K562 (cell line): Measurements from ENCODE around the gene RAB31. TPM values are rescaled to one million over a fixed set of nuclear protein-coding genes. Genes with fewer than 3 reads are reported as not detected.

Source experiments
- CBX2 ChIP-seq: fragments of 200-600 bp; sonication (generic); IDR thresholded peaks from one replicate; pipeline ENCODE4 v1.6.1; 2012; ENCODE audit warnings: mild to moderate bottlenecking, low read length, inconsistent platforms; ENCODE audit not compliant: insufficient read depth, poor library complexity, severe bottlenecking
- HNRNPK ChIP-seq: fragments of 200-400 bp; formaldehyde crosslinking; IDR thresholded peaks from one replicate; pipeline ENCODE4 v1.6.1; 2018; ENCODE audit warnings: mild to moderate bottlenecking, low read depth, low read length; ENCODE audit not compliant: poor library complexity, severe bottlenecking
- KHSRP ChIP-seq: fragments of 450-650 bp; IDR thresholded peaks from 2 replicates; pipeline ENCODE4 v1.6.1; 2017
- MCM5 ChIP-seq: fragments of 450-650 bp; IDR thresholded peaks from 2 replicates; pipeline ENCODE4 v1.6.1; 2016; ENCODE audit warnings: low read depth
- NR1H2 ChIP-seq: sonication (generic); formaldehyde crosslinking; IDR thresholded peaks from 2 replicates; pipeline ENCODE4 v1.4.0; 2020; ENCODE audit warnings: mild to moderate bottlenecking, missing genetic modification reagents
- NR2C1 ChIP-seq, 2 experiments: fragments of 450-650 bp; IDR thresholded peaks; 2 replicates each; pipeline ENCODE4 v1.6.1; 2017; ENCODE audit warnings: mild to moderate bottlenecking in 2 of 2, antibody characterized with exemption in 1 of 2, inconsistent platforms in 1 of 2, missing compliant biosample characterization in 1 of 2, missing genetic modification characterization in 1 of 2
- SIN3B ChIP-seq: fragments of 450-650 bp; IDR thresholded peaks from 2 replicates; pipeline ENCODE4 v1.6.1; 2017; ENCODE audit warnings: low read depth, mild to moderate bottlenecking, moderate library complexity
- SRSF9 ChIP-seq: fragments of 200-400 bp; formaldehyde crosslinking; IDR thresholded peaks from 2 replicates; pipeline ENCODE4 v1.6.1; 2017; ENCODE audit warnings: low read depth, low read length, borderline replicate concordance
- XRCC5 ChIP-seq: fragments of 200-400 bp; formaldehyde crosslinking; IDR thresholded peaks from 2 replicates; pipeline ENCODE4 v1.6.1; 2017; ENCODE audit warnings: low read depth, mild to moderate bottlenecking, low read length
- ZMIZ1 ChIP-seq, 2 experiments: fragments of 150-350 bp in 1 of 2; IDR thresholded peaks; 2 replicates each; pipeline ENCODE4 v1.6.1; 2012 to 2016; ENCODE audit warnings: low read depth in 2 of 2, low read length in 2 of 2, mild to moderate bottlenecking in 1 of 2, moderate library complexity in 1 of 2
- ZNF318 ChIP-seq, 2 experiments: fragments of 450-650 bp; IDR thresholded peaks; 2 replicates each; pipeline ENCODE4 v1.6.1; 2016; ENCODE audit warnings: mild to moderate bottlenecking in 2 of 2, borderline replicate concordance in 1 of 2, low read depth in 1 of 2, moderate library complexity in 1 of 2
- ZNF354B ChIP-seq: fragments of 250-450 bp; sonication (Bioruptor Pico); IDR thresholded peaks from 2 replicates; pipeline ENCODE4 v1.4.0; 2020
- ZNF584 ChIP-seq: fragments of 200-800 bp; sonication (Bioruptor generic); IDR thresholded peaks from 2 replicates; pipeline ENCODE4 v1.6.1; 2016; ENCODE audit warnings: low read depth, mild to moderate bottlenecking, missing genetic modification characterization, missing compliant biosample characterization
- ZNF589 ChIP-seq: fragments of 200-800 bp; sonication (Bioruptor generic); IDR thresholded peaks from 2 replicates; pipeline ENCODE4 v1.6.1; 2016; ENCODE audit warnings: low read depth, missing genetic modification characterization, missing compliant biosample characterization
- ZNF699 ChIP-seq: fragments of 250-450 bp; sonication (Bioruptor Pico); IDR thresholded peaks from 2 replicates; pipeline ENCODE4 v1.8.0; 2021; ENCODE audit warnings: mild to moderate bottlenecking, moderate library complexity; ENCODE audit not compliant: insufficient replicate concordance
- ZNF77 ChIP-seq: fragments of 250-450 bp; sonication (Bioruptor Pico); IDR thresholded peaks from 2 replicates; pipeline ENCODE4 v1.5.0; 2020
- polyA plus RNA-seq, 8 experiments: library from polyadenylated mRNA; depleted of rRNA in 4 of 8; stranded (reverse) in 5 of 8; unstranded in 3 of 8; fragments of >200 nt; fragmentation: Nextera tagmentation in 2 of 8; fragmentation: Illumina TruSeq in 1 of 8; extraction: Ambion mirVana in 2 of 8; extraction: Trizol in 1 of 8; gene quantifications; 2 replicates each; pipeline versions ENCODE4 v1.2.1 to v1.2.3, GENCODE V29; 2011 to 2014; ENCODE audit warnings: inconsistent platforms in 1 of 8, missing spikeins in 1 of 8
- total RNA-seq, 7 experiments: library from RNA; depleted of rRNA in 6 of 7; stranded (reverse); fragments of >200 nt in 6 of 7; fragmentation: Illumina TruSeq in 2 of 7; extraction: Trizol in 2 of 7; gene quantifications; 2 replicates each; pipeline versions ENCODE4 v1.2.1 to v1.2.3, GENCODE V29; 2011 to 2021; ENCODE audit warnings: low replicate concordance in 1 of 7

The RAB31 gene
- total and polyA plus RNA-seq, 9 of the 15 experiments (the other 6 are each of a cell fraction or from before 2014, with no cell fraction given): 20.7 to 70.4 (median 41.3) TPM

- TF ChIP-seq ZNF584 (peak; percentile 92), ZNF77 (CRISPR knock-in tag) (no peak), MCM5 (no peak), XRCC5 (peak; percentile 59; the same call in 1 of the 2 replicates), SRSF9 (no peak), ZNF318 (IDR thresholded peaks at IDR 0.05; ENCODE audit: borderline replicate concordance in 1 of 2, low read depth in 1 of 2) (no peak), HNRNPK (no peak), NR2C1 (IDR thresholded peaks at IDR 0.05) (no peak), NR2C1 (tag; IDR thresholded peaks at IDR 0.05) (peak; percentile 97), CBX2 (no peak), SIN3B (no peak), KHSRP (no peak), ZNF699 (CRISPR knock-in tag) (no peak), NR1H2 (CRISPR knock-in tag) (no peak), ZMIZ1 (IDR thresholded peaks at IDR 0.05; ENCODE audit: low read depth in 2 of 2, low read length in 2 of 2) (peak in 1 of 2 experiments; percentile 70; a peak in 2 of 4 replicates), ZNF589 (peak; percentile 83; the same call in 1 of the 2 replicates), ZNF354B (CRISPR knock-in tag) (0 out of 2 replicates have a peak, but pooled peaks have one; percentile 12)
Measured at GRCh38 chr18:9869715-9870430, 161.8 kb downstream of the RAB31 start (continued).
